ENCODE data around the gene CRYBG3.
A peak's percentile ranks its signal among the peaks of the same experiment; 100 is the strongest.

Gene CRYBG3

GRCh38 chr3:97981886-97982285 is 160.1 kb downstream of the CRYBG3 start:
- DNase-seq, result no peak

GRCh38 chr3:97983933-97984491 is 162.2 kb downstream of the CRYBG3 start:
- DNase-seq, result no peak

DNA sequence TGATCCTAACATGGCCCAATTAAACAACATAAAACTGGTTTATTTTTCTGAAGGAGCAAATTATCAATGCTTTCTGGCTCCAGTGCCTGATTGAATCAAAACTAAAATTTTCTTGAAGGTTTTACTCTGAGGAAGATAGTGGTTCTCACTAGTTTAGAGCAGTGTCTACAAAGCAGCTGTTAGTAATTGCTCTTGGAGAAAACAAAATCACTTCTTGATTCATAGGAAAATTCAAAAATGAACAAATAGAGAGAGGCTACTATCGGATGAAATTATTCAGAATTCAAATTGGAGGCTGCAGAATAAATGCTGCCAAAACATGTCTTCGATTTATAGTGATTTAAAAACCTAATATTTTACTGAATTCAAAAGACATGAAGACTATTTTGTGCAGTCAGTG is 165.5 kb downstream of the CRYBG3 start:
- no peak for DNase-seq

DNA sequence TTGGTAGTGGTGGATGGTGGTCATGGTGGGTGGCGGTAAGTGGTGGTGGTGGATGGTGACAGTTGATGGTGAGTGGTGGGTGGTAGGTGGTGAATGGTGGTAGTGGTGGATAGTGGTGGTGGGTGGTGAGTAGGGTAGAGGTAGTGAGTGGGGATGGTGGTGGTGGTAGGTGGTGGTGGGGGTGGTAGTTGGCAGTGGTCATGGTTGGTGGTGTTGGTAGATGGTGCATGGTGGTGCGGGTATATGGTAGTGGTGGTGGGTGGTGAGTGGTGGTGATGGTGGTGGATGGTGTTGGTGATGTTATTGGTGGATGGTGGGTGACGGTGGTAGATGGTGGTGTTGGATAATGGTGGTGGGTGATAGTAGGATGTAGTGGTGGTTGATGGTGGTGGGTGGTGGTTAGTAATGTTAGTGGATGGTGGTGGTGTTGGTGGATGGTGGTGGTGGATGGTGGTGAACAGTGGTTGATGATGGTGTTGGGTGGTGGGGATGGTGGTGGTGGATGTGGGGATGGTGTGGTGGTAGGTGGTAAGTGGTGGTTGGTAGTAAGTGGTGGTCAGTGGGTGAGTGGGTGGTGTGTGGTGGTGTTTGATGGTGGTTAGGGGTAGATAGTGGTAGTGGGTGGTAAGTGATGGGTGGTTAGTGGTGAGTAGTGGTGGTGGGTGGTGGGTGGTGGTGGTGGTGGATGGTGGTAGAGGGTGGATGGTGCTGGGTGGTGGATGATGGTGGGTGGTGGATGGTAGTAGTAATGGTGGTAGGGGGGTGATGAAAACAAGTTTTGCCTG is 167.2 kb downstream of the CRYBG3 start:
- no peak for DNase-seq

DNA sequence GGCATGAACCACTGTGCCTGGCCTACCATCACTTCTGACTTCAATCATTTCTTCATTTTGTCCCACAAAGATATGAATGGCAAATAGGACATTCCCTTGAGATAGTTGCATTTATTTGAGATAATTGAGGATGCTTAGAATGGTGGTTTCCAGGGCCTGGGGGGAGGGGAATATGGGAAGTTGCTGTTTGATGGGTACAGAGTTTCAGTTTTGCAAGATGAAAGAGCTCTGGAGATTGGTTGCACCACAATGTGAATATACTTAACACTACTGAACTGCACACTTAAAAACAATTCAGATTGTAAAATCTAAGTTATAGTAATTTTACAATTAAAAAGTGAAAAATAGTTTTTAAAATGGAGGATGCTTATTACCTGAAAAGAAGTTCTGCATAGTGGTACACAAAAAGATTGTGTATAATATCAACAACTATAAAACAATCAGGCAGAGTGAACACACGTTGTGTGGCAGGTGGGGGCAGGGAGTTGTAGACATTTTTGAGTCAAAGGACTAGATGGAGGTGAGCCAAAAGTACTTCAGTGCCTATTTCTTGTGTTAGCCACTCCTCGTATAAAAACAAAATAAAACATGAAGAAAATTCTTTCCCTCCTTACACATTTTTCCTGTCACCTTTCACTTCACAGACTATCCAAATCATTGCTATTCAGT is 168.9 kb downstream of the CRYBG3 start:
- DNase-seq, result no peak

- DNase-seq, result no peak
These were observed 169.5 kb downstream of the CRYBG3 start for GRCh38 chr3:97991293-97991682.

DNA sequence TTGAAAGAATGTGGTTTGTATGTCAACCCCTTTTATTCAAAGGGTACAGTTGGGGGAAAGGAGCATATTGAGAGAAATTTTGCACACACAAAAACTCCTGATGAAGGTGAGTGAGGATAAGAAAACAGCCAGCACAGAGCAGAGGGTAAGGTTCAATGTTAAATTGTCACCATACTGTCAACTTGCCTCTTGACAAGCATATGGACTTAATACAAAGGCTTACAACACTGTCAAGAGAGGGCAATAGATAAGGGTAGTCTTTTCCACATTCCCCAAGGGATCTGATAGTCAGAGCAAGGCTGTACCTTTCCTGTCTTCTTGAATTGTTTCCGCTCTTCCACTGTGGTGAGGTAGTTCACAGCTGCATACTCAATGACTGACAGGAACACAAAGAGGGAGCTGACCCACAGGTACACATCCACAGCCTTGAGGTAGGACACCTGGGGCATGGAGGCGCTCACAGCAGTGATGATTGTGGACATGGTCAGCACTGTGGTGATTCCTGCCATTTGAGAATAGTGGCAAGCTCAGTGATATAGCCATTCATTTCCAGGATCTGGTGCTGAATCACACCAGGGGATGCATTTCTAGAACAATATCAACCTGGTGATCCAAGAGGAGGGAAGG is 170.8 kb downstream of the CRYBG3 start:
- peak; percentile 10 for DNase-seq

DNA sequence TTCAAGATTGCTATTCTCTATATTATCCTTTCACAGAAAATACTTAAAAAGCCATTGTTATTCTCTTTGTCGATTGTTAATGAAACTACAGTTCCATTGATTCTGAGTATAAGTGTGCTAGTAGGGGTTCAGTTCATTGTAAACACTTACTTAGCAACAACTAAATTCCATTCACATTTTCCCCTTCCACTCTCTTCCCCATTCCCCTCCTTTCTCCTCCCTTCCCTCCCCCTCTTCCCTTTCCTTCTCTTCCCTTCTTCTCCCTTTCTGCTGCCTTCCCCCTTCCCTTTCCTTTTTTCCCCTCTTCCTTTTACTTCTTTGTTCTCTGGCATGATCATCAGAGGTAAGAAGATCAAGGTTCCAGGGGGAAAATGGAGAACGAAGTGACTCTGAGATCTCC is 171.7 kb downstream of the CRYBG3 start:
- DNase-seq, result no peak

DNA sequence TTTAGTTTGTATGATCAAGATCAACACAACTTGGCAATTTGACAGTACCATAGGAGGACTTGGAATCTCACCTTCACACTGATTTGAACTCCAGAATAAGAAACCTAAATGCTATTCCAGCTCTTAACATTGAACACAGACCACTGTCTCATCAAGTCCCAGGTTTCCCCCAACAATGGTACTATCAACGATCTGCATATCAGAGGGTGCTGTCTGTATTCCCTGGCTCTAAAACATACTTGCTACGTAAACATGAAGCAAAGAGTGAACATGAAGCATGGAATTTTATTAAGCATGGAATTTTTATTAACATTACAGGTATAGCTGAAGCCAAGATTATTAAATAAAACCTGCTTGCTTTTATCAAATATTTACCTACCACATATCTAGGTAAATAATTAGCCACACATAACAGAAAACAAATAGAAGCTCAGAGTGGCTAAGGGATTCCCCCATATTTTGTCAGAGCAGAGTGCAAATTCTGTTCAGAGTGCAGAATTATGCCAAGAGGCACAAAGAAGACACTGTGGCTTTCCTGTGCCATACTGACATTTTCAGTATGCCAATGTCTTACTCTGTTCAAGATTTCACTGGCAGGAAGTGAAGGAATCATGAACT is 172.6 kb downstream of the CRYBG3 start:
- DNase-seq, result peak; percentile 32

Data from DMS53 (cell line).